ENCODE data around the gene CFH.

DNA sequence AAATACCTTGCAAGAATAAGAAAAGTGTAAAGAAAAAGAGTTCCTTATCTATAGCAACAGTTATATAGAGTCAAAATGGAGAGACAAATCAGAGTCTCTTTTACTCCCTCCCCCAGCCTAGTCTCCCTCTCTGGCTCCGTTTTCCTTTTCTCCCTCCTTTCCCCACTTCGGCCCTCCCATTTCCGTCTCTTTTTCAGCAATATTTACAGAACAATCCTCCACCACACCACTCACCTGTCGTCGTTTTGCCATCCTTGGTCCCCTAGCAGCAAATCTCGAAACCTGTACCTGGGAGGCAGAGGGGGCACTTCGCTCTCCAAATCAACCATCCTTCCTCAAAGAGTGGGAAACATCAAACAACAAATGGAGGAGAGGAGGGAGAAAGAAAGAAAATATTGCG is 43.9 kb upstream of the CFH start:
- TF ChIP-seq POLR2AphosphoS5 (IDR thresholded peaks at IDR 0.05; ENCODE audit: borderline replicate concordance, low read depth, low read length) = no peak
- no peak for TF ChIP-seq EZH2 (IDR thresholded peaks at IDR 0.05)
- TF ChIP-seq FOXP2 (optimal IDR thresholded peaks at IDR 0.05; ENCODE audit: control extremely low read depth, extremely low read length, insufficient read depth) = no peak
